Measurements from ENCODE around the gene KMT2C. TPM values are rescaled to one million over a fixed set of nuclear protein-coding genes. Genes with fewer than 3 reads are reported as not detected.

The KMT2C gene
- total and polyA plus RNA-seq, 2 of the 8 experiments (the other 6 are each of a cell fraction or from before 2014, with no cell fraction given): 9.1 to 40.8 TPM

GRCh38 chr7:152333134-152333533 is 102.7 kb downstream of the KMT2C start:
- Histone ChIP-seq H3K4me2 (ENCODE audit: insufficient read depth in 1 of 2, low read depth in 2 of 2, low read length in 2 of 2) (no peak overlapping the region), H4K91ac (replicated peaks; ENCODE audit: insufficient read length, low read length) (no peak overlapping the region), H2AFZ (ENCODE audit: low read length) (no peak overlapping the region), H3K79me2 (ENCODE audit: control insufficient read depth in 1 of 2, insufficient read depth in 2 of 2, low read length in 2 of 2) (peaks cover 0 to 32% of the 10 kb centered on the region in 2 experiments; a peak in 2 of 4 replicates), H3K36me3 (ENCODE audit: control insufficient read depth in 2 of 4, insufficient read depth in 4 of 4, low read length in 3 of 4) (peaks cover 0 to 8% (median 2%) of the 10 kb centered on the region in 4 experiments; a peak in 2 of 8 replicates), H4K8ac (ENCODE audit: extremely low read depth, insufficient read depth, low read length) (no peak overlapping the region), H3K18ac (ENCODE audit: extremely low read depth, low read length) (no peak overlapping the region), H3K9me3 (ENCODE audit: insufficient read depth in 2 of 2, low read depth in 1 of 2, low read length in 1 of 2) (no peaks in the 10 kb centered on the region), H3K14ac (ENCODE audit: insufficient read length) (no peak overlapping the region), H3K79me1 (ENCODE audit: low read depth, low read length) (no peaks in the 10 kb centered on the region; the same call in 1 of the 2 replicates), H2BK5ac (ENCODE audit: low read depth, low read length) (no peak overlapping the region), H3K4ac (replicated peaks; ENCODE audit: insufficient read length, low read depth, low read length) (no peak overlapping the region), H3K23me2 (ENCODE audit: low read depth, low read length) (no peaks in the 10 kb centered on the region; the same call in 1 of the 2 replicates), H2AK5ac (ENCODE audit: low read depth, low read length) (no peak overlapping the region), H3K9ac (replicated peaks in 1 of 4; ENCODE audit: extremely low read depth in 1 of 4, low read depth in 3 of 4, low read length in 3 of 4) (no peak overlapping the region), H2BK120ac (replicated peaks; ENCODE audit: low read depth, low read length) (no peak overlapping the region), H4K5ac (ENCODE audit: insufficient read length, low read depth, low read length) (no peak overlapping the region), H2BK20ac (ENCODE audit: low read length) (no peak overlapping the region), H4K20me1 (replicated peaks in 1 of 2; ENCODE audit: control insufficient read depth in 1 of 2, insufficient read depth in 2 of 2, low read length in 2 of 2) (peaks cover 0 to 1% of the 10 kb centered on the region in 2 experiments), H3K27me3 (replicated peaks in 1 of 4; ENCODE audit: control insufficient read depth in 3 of 4, extremely low read depth in 1 of 4, insufficient read depth in 3 of 4, low read length in 3 of 4) (no peaks in the 10 kb centered on the region), H3K56ac (replicated peaks; ENCODE audit: insufficient read length, low read depth, low read length) (no peak overlapping the region), H3K4me3 (ENCODE audit: extremely low read depth in 1 of 4, insufficient read depth in 2 of 4, low read depth in 3 of 4, low read length in 4 of 4) (no peak overlapping the region), H2BK15ac (ENCODE audit: low read length) (no peak overlapping the region), H3K27ac (ENCODE audit: low read depth, low read length) (no peak overlapping the region), H3K23ac (ENCODE audit: insufficient read length) (no peak overlapping the region), H3K4me1 (replicated peaks in 1 of 4; ENCODE audit: control insufficient read depth in 3 of 4, insufficient read depth in 4 of 4, low read length in 3 of 4) (peaks cover 0 to 3% (median 0%) of the 10 kb centered on the region in 4 experiments; a peak in 2 of 7 replicates), H2BK12ac (ENCODE audit: low read depth, low read length) (no peak overlapping the region)
- ChIA-PET CTCF (ENCODE audit: partially characterized antibody) (interaction anchor here (0.7 to 1.2 kb wide), 3 partner anchors 21 to 373 kb away, joined by 3 read pairs; no protein-coding TSS in a partner anchor), POLR2A (ENCODE audit: partially characterized antibody) (no interaction called here)
- no peak for DNase-seq (ENCODE audit: low read depth in 1 of 2, low spot score in 2 of 2)
- no peak for FAIRE-seq
- WGBS, 2 experiments (ENCODE audit: extremely low coverage in 1 of 2, insufficient coverage in 1 of 2, insufficient read length in 1 of 2, insufficient replicate concordance in 2 of 2, low coverage in 1 of 2, low lambda C conversion rate in 2 of 2, missing lambda C conversion rate in 1 of 2): 94% methylated on average over 2 of the region's 2 CpGs; no CpG with 5 or more reads in 1 of the 2 experiments
- no peak for TF ChIP-seq TBP (IDR thresholded peaks at IDR 0.05; ENCODE audit: low read depth, low read length)
- TF ChIP-seq TEAD4 (IDR thresholded peaks at IDR 0.05; ENCODE audit: low read depth, low read length): no peak
- TF ChIP-seq CBX5 (IDR thresholded peaks at IDR 0.05; ENCODE audit: low read depth, low read length): no peak
- no peak for TF ChIP-seq CREB1 (IDR thresholded peaks at IDR 0.05)
- no peak for TF ChIP-seq ASH2L (IDR thresholded peaks at IDR 0.05; ENCODE audit: low read length)
- TF ChIP-seq MAFK (IDR thresholded peaks at IDR 0.05; ENCODE audit: low read depth, low read length): no peak
- TF ChIP-seq RXRA (IDR thresholded peaks at IDR 0.05; ENCODE audit: insufficient read depth, low read depth, low read length): no peak
- no peak for TF ChIP-seq SAP30 (IDR thresholded peaks at IDR 0.05; ENCODE audit: insufficient read depth, insufficient replicate concordance, low read length)
- no peak for TF ChIP-seq POLR2AphosphoS5 (IDR thresholded peaks at IDR 0.05; ENCODE audit: low read depth, low read length)
- TF ChIP-seq CHD1 (IDR thresholded peaks at IDR 0.05; ENCODE audit: low read depth, low read length): no peak
- no peak for TF ChIP-seq RBBP5 (IDR thresholded peaks at IDR 0.05; ENCODE audit: borderline replicate concordance, low read depth, low read length)
- TF ChIP-seq BACH1 (IDR thresholded peaks at IDR 0.05; ENCODE audit: low read length): no peak
- TF ChIP-seq TCF12 (IDR thresholded peaks at IDR 0.05; ENCODE audit: low read depth, low read length): no peak

Data from H1 (cell line).